Mesodermal cell (in vitro differentiated cells): ENCODE data around the gene IMMP2L.

Experiments
- H3K27ac ChIP-seq: 2 replicates; pipeline ENCODE4 v1.7.0; 2013; ENCODE audit warnings: mild to moderate bottlenecking, low read depth, low read length, moderate library complexity; ENCODE audit not compliant: severe bottlenecking
- H3K36me3 ChIP-seq: 2 replicates; pipeline ENCODE4 v1.7.1; 2013; ENCODE audit warnings: mild to moderate bottlenecking, low read length, moderate library complexity; ENCODE audit not compliant: control insufficient read depth, insufficient read depth
- H3K4me1 ChIP-seq: one replicate; pipeline ENCODE4 v1.7.1; 2013; ENCODE audit warnings: mild to moderate bottlenecking, low read length; ENCODE audit not compliant: insufficient read depth, control insufficient read depth, poor library complexity, severe bottlenecking
- H3K4me3 ChIP-seq: 2 replicates; pipeline ENCODE4 v1.7.0; 2013; ENCODE audit warnings: low read length, control low read depth, mild to moderate bottlenecking; ENCODE audit not compliant: insufficient read depth, poor library complexity, severe bottlenecking; ENCODE audit errors: extremely low read depth
- H3K9me3 ChIP-seq: 2 replicates; pipeline ENCODE4 v1.7.1; 2013; ENCODE audit warnings: mild to moderate bottlenecking, low read length, moderate library complexity; ENCODE audit not compliant: control insufficient read depth
- WGBS, 2 experiments: methylation state at CpG; one replicate each; pipeline ENCODE4 v1.1.5; 2013; ENCODE audit warnings: missing lambda C conversion rate in 2 of 2; ENCODE audit not compliant: insufficient coverage in 2 of 2; 5-methylcytosine and 5-hydroxymethylcytosine counted together

Gene IMMP2L

GRCh38 chr7:111558991-111559390 lies 3.3 kb downstream of the IMMP2L start:
- Histone ChIP-seq H3K36me3 (peaks cover under 1% of the 10 kb centered on the region), H3K9me3 (no peaks in the 10 kb centered on the region), H3K4me1 (peaks cover 5% of the 10 kb centered on the region), H3K4me3 (no peak overlapping the region), H3K27ac (no peak overlapping the region)
- WGBS, 2 experiments: no CpG with 5 or more reads among the region's 1 CpG

- peaks cover 3% of the 10 kb centered on the region for H3K36me3 ChIP-seq
- no peak overlapping the region for H3K4me3 ChIP-seq
- H3K9me3 ChIP-seq: no peaks in the 10 kb centered on the region
- H3K27ac ChIP-seq: no peak overlapping the region
- H3K4me1 ChIP-seq: peaks cover 5% of the 10 kb centered on the region
Measured at GRCh38 chr7:111556977-111557376, 5.3 kb downstream of the IMMP2L start.

DNA sequence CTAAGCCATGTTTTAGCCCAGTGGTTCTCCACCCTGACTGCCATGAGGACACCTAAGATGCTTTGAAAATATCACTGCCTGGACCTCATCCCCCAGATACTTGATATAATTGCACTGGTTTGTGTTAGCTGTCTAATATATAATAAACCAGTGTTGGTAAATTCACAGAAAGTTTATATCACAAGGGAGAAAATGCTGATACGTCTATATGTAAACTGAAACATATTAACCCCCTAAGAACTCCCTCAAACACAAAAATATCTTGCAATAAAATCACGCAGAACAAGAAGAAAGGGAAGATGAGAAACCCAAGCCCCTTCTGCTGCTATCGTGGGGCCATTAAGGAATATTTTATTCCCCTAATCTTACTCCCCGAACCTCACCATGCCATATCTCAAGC lies 8.2 kb downstream of the IMMP2L start:
- H3K9me3 ChIP-seq: no peaks in the 10 kb centered on the region
- 46 to 100% methylated on average over 1 to 2 of the region's 4 CpGs for WGBS, 2 experiments
- peaks cover 3% of the 10 kb centered on the region for H3K36me3 ChIP-seq
- H3K27ac ChIP-seq: no peak overlapping the region
- H3K4me1 ChIP-seq: no peaks in the 10 kb centered on the region
- H3K4me3 ChIP-seq: no peak overlapping the region

DNA sequence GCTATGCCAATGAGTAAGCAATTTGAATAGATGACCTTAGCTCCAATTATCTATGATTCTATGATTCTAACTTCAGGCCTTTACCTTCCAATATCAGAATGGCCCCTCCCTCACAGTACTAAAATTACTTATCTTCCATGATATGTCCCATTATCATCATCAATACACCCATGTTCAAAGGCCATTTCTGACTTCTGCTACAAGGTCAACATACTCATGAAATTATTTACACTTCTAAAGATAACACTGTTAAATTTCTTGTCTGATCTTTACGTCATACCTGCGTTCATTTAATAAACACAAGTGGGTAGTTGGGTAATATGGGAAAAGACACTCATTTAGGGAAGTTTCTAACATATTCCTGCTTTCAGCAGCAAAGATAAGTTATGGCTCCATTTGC lies 21.2 kb downstream of the IMMP2L start:
- H3K36me3 ChIP-seq: no peaks in the 10 kb centered on the region
- no peaks in the 10 kb centered on the region for H3K4me1 ChIP-seq
- no peak overlapping the region for H3K4me3 ChIP-seq
- WGBS, 2 experiments: no CpG with 5 or more reads among the region's 2 CpGs
- no peak overlapping the region for H3K27ac ChIP-seq
- no peaks in the 10 kb centered on the region for H3K9me3 ChIP-seq

DNA sequence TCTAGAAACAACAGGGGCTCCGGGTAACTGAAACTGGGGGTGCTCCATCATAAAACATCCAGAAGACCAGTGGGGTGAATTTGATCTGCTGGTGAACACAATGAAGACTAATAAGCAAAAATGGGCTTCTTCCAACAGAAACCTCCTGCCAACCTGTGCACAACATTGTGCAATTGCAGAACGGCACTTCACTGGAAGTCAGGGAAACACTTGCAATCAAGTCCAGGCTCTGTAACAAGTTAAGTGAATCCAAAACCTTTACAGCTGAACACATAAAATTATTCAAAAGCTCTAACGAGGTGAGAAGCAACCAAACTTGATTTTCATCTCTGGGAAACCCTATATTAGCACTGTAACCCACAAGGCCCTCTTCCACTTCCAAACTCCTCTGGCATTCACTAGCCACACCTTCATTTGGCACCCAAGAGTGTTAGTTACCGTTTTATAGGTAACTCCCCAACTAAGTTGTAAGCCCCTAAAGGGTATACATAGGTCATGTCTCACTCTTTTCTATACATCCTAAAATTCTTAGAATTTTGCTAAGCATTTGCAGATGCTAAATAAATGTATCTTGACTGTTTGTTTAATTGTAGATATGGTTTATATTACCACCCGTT lies 22.0 kb downstream of the IMMP2L start:
- no peaks in the 10 kb centered on the region for H3K4me1 ChIP-seq
- no peaks in the 10 kb centered on the region for H3K36me3 ChIP-seq
- no peak overlapping the region for H3K27ac ChIP-seq
- 86 to 92% methylated on average over 2 to 3 of the region's 5 CpGs for WGBS, 2 experiments
- H3K4me3 ChIP-seq: no peak overlapping the region
- no peaks in the 10 kb centered on the region for H3K9me3 ChIP-seq

DNA sequence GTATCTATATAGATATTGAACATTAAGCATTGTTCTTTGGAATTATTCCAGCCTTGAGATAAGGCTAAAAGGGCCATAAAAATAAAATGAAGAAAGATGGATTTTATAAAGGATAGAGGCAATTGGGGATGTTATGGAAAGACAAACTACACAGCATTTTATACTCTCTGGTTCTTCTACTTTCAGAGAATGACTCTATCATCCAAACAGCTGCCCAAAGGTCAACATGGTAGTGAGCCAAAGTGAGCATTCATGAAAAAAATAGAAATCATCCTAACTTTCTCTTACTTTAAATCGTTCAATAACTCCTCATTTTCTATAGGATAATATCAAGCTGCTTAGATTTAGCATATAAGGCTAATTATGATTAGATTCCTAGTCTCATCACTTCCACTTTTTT lies 25.2 kb downstream of the IMMP2L start:
- H3K4me1 ChIP-seq: no peaks in the 10 kb centered on the region
- H3K27ac ChIP-seq: no peak overlapping the region
- no peaks in the 10 kb centered on the region for H3K36me3 ChIP-seq
- WGBS, 2 experiments: no CpG with 5 or more reads among the region's 1 CpG
- no peaks in the 10 kb centered on the region for H3K9me3 ChIP-seq
- H3K4me3 ChIP-seq: no peak overlapping the region

DNA sequence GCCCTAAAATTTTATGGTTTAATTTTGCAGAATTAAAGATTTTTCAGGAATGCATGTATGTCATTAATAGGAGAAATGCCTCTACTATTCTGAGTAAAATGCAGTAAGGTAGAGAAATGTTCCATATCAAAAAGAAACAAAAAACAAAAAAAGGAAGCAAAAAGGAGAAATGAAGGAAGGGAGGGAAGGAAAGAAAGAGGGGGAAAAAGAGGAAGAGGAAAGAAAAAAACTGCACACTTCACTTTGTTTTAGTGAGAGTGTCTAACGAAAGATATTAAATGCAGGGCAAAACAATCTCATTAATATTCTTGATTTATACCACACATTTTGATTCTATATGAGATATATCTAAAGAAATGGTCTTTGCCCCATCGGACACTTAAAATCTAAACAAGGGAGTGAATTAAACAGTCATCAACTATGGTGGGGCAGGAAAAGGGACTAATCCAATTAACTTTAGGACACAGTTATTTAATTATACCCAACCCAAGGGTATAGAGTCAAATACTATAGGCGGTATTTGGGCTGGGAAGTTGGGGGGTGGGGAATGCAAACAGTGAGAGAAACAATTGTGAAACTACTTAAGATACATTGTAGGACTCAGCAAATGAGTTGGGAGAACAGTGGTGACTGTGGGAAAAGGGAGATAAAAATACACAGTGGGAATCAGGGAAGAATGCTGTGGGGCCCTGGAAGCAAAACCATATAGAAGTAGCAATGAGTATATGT lies 27.0 kb downstream of the IMMP2L start:
- H3K9me3 ChIP-seq: no peaks in the 10 kb centered on the region
- H3K36me3 ChIP-seq: no peaks in the 10 kb centered on the region
- 100% methylated on average over 1 of the region's 3 CpGs; no CpG with 5 or more reads in 1 of the 2 experiments for WGBS, 2 experiments
- no peak overlapping the region for H3K4me3 ChIP-seq
- H3K4me1 ChIP-seq: no peaks in the 10 kb centered on the region
- H3K27ac ChIP-seq: no peak overlapping the region

GRCh38 chr7:111532625-111533024 lies 29.7 kb downstream of the IMMP2L start:
- Histone ChIP-seq H3K9me3 (no peaks in the 10 kb centered on the region), H3K4me1 (no peaks in the 10 kb centered on the region), H3K4me3 (no peak overlapping the region), H3K27ac (no peak overlapping the region), H3K36me3 (no peaks in the 10 kb centered on the region)

GRCh38 chr7:111531993-111532392 lies 30.3 kb downstream of the IMMP2L start:
- no peak overlapping the region for H3K4me3 ChIP-seq
- no peaks in the 10 kb centered on the region for H3K9me3 ChIP-seq
- no peaks in the 10 kb centered on the region for H3K36me3 ChIP-seq
- no peak overlapping the region for H3K27ac ChIP-seq
- WGBS, 2 experiments: 100% methylated on average over 1 of the region's 3 CpGs
- H3K4me1 ChIP-seq: no peaks in the 10 kb centered on the region

DNA sequence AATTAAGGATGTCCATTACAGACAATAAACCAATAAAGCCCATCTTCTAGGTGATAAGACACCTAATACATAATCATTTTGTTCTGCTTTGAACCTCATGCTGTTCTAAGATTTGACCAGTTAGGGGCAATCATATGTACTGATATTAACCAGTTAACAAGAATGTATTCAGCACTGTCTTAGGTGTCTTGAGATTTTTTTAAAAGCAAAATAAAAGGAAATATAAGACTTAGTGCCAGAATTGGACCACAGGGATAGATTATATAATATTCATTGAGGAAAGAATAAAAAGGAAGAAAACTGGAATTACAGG lies 32.0 kb downstream of the IMMP2L start:
- no peaks in the 10 kb centered on the region for H3K36me3 ChIP-seq
- no peak overlapping the region for H3K27ac ChIP-seq
- no peaks in the 10 kb centered on the region for H3K4me1 ChIP-seq
- H3K9me3 ChIP-seq: no peaks in the 10 kb centered on the region
- no peak overlapping the region for H3K4me3 ChIP-seq

- no peaks in the 10 kb centered on the region for H3K4me1 ChIP-seq
- no peak overlapping the region for H3K4me3 ChIP-seq
- 78% methylated on average over 1 of the region's 1 CpG; no CpG with 5 or more reads in 1 of the 2 experiments for WGBS, 2 experiments
- H3K9me3 ChIP-seq: no peaks in the 10 kb centered on the region
- H3K27ac ChIP-seq: no peak overlapping the region
- H3K36me3 ChIP-seq: no peaks in the 10 kb centered on the region
Measured at GRCh38 chr7:111529507-111530355, 32.6 kb downstream of the IMMP2L start.
